ENCODE data around the gene TEX44.

The TEX44 gene

GRCh38 chr2:231604685-231605606 lies 12.3 kb downstream of the TEX44 start:
- DNase-seq (ENCODE audit: low read depth): peak; percentile 100

GRCh38 chr2:231605607-231606091 lies 13.0 kb downstream of the TEX44 start:
- no peak for DNase-seq (ENCODE audit: low read depth)

- no peak for DNase-seq (ENCODE audit: low read depth)
These were observed 14.3 kb downstream of the TEX44 start for GRCh38 chr2:231606941-231607340.

- peak; percentile 37 for DNase-seq (ENCODE audit: low read depth)
These were observed 18.8 kb downstream of the TEX44 start for GRCh38 chr2:231611273-231612108.

- DNase-seq (ENCODE audit: low read depth): peak; percentile 87
These were observed 19.4 kb downstream of the TEX44 start for GRCh38 chr2:231612109-231612455.

- peak; percentile 96 for DNase-seq (ENCODE audit: low read depth)
These were observed 20.0 kb downstream of the TEX44 start for GRCh38 chr2:231612456-231613330.

GRCh38 chr2:231613331-231613662 lies 20.6 kb downstream of the TEX44 start:
- DNase-seq (ENCODE audit: low read depth): no peak

- DNase-seq (ENCODE audit: low read depth): peak; percentile 80
These were observed 21.2 kb downstream of the TEX44 start for GRCh38 chr2:231613663-231614558.

- no peak for DNase-seq (ENCODE audit: low read depth)
These were observed 21.9 kb downstream of the TEX44 start for GRCh38 chr2:231614559-231615057.

GRCh38 chr2:231615058-231615671 lies 22.5 kb downstream of the TEX44 start:
- no peak for DNase-seq (ENCODE audit: low read depth)

- no peak for DNase-seq (ENCODE audit: low read depth)
These were observed 23.6 kb downstream of the TEX44 start for GRCh38 chr2:231616296-231616695.

- DNase-seq (ENCODE audit: low read depth): no peak
These were observed 24.6 kb downstream of the TEX44 start for GRCh38 chr2:231617059-231617926.

GRCh38 chr2:231621051-231621879 lies 28.6 kb downstream of the TEX44 start:
- no peak for DNase-seq (ENCODE audit: low read depth)

GRCh38 chr2:231622963-231623362 lies 30.3 kb downstream of the TEX44 start:
- no peak for DNase-seq (ENCODE audit: low read depth)

- no peak for DNase-seq (ENCODE audit: low read depth)
These were observed 33.8 kb downstream of the TEX44 start for GRCh38 chr2:231626449-231626848.

GRCh38 chr2:231627384-231628120 lies 34.9 kb downstream of the TEX44 start:
- peak; percentile 87 for DNase-seq (ENCODE audit: low read depth)

- peak; percentile 93 for DNase-seq (ENCODE audit: low read depth)
These were observed 40.0 kb downstream of the TEX44 start for GRCh38 chr2:231632559-231633142.

Data from fibroblast of gingiva (primary cell).